Neural crest cell (in vitro differentiated cells): ENCODE results near the gene SMIM13. TPM values are rescaled to one million over a fixed set of nuclear protein-coding genes. Genes with fewer than 3 reads are reported as not detected.
A peak's percentile ranks its signal among the peaks of the same experiment; 100 is the strongest.

Source experiments
- DNase-seq: peaks from one replicate; pipeline ENCODE4 v3.0.0; 2021; ENCODE audit warnings: low read depth, mixed read lengths, low spot score
- H3K27ac Mint-ChIP-seq: one replicate; pipeline ENCODE4 v1.8.0; 2021; ENCODE audit warnings: mild to moderate bottlenecking, mixed read lengths; ENCODE audit not compliant: unreplicated experiment
- H3K27me3 Mint-ChIP-seq: 2 replicates; pipeline ENCODE4 v1.8.0; 2021; ENCODE audit warnings: low read depth, mild to moderate bottlenecking, mixed read lengths
- H3K36me3 Mint-ChIP-seq: 2 replicates; pipeline ENCODE4 v1.8.0; 2021; ENCODE audit warnings: low read depth, mild to moderate bottlenecking, mixed read lengths
- H3K4me1 Mint-ChIP-seq: 2 replicates; pipeline ENCODE4 v1.8.0; 2021; ENCODE audit warnings: mixed read lengths
- H3K4me3 Mint-ChIP-seq: one replicate; pipeline ENCODE4 v1.8.0; 2021; ENCODE audit warnings: mild to moderate bottlenecking, mixed read lengths
- H3K9me3 Mint-ChIP-seq: 2 replicates; pipeline ENCODE4 v1.8.0; 2021; ENCODE audit warnings: mixed read lengths
- total RNA-seq: library from RNA; stranded (reverse); gene quantifications from 2 replicates; pipeline ENCODE4 v1.2.1, GENCODE V29; 2021
- TF ChIP-seq, protein P1 (sequence below): fragments of 200-600 bp; sonication (generic); conservative IDR thresholded peaks from 2 replicates; pipeline ENCODE4 v1.5.0; 2021; ENCODE audit warnings: antibody characterized with exemption, mild to moderate bottlenecking

The SMIM13 gene
- total RNA-seq, 1 donor from 2014 or later, result 12.3 TPM

GRCh38 chr6:11120271-11121005 lies 26.8 kb downstream of the SMIM13 start:
- H3K4me3 Mint-ChIP-seq, result no peak overlapping the region
- no peaks in the 10 kb centered on the region for H3K36me3 Mint-ChIP-seq
- DNase-seq, result no peak
- H3K27me3 Mint-ChIP-seq, result no peaks in the 10 kb centered on the region
- H3K4me1 Mint-ChIP-seq, result peaks cover 36% of the 10 kb centered on the region
- TF ChIP-seq, protein P1, sequence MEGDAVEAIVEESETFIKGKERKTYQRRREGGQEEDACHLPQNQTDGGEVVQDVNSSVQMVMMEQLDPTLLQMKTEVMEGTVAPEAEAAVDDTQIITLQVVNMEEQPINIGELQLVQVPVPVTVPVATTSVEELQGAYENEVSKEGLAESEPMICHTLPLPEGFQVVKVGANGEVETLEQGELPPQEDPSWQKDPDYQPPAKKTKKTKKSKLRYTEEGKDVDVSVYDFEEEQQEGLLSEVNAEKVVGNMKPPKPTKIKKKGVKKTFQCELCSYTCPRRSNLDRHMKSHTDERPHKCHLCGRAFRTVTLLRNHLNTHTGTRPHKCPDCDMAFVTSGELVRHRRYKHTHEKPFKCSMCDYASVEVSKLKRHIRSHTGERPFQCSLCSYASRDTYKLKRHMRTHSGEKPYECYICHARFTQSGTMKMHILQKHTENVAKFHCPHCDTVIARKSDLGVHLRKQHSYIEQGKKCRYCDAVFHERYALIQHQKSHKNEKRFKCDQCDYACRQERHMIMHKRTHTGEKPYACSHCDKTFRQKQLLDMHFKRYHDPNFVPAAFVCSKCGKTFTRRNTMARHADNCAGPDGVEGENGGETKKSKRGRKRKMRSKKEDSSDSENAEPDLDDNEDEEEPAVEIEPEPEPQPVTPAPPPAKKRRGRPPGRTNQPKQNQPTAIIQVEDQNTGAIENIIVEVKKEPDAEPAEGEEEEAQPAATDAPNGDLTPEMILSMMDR, result no peak
- no peaks in the 10 kb centered on the region for H3K9me3 Mint-ChIP-seq
- H3K27ac Mint-ChIP-seq, result no peak overlapping the region

GRCh38 chr6:11121851-11122250 lies 28.2 kb downstream of the SMIM13 start:
- Mint-ChIP-seq H3K27ac (peak overlapping the region; percentile 1), H3K4me3 (no peak overlapping the region), H3K4me1 (peaks cover 32% of the 10 kb centered on the region)

DNA sequence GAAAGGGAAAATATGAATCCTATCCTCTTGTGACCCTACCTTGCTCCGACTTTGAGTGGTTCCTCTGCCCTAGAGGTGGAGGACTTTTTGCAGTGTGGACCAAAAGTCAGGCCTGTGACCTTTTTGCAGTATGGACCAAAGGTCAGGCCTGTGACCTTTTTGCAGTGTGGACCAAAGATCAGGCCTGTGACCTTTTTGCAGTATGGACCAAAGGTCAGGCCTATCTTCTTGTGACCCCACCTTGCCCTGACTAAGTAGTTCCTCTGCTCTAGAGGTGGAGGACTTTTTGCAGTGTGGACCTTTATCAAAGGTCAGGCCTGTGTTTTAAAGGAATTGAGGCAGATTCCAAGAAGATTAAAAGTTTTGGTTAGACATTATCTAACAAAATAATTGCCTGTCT lies 28.7 kb downstream of the SMIM13 start:
- Mint-ChIP-seq H3K4me3 (no peak overlapping the region), H3K36me3 (peaks cover 12% of the 10 kb centered on the region), H3K27me3 (no peaks in the 10 kb centered on the region), H3K27ac (no peak overlapping the region), H3K9me3 (peaks cover 6% of the 10 kb centered on the region), H3K4me1 (peaks cover 32% of the 10 kb centered on the region)
- no peak for DNase-seq
- TF ChIP-seq, protein P1, result no peak

More at GRCh38 chr6:11121851-11122250, 28.2 kb downstream of the SMIM13 start:
- peaks cover 9% of the 10 kb centered on the region for H3K36me3 Mint-ChIP-seq
- peaks cover 6% of the 10 kb centered on the region for H3K9me3 Mint-ChIP-seq
- no peak for DNase-seq
- no peaks in the 10 kb centered on the region for H3K27me3 Mint-ChIP-seq
- TF ChIP-seq, protein P1, result no peak

DNA sequence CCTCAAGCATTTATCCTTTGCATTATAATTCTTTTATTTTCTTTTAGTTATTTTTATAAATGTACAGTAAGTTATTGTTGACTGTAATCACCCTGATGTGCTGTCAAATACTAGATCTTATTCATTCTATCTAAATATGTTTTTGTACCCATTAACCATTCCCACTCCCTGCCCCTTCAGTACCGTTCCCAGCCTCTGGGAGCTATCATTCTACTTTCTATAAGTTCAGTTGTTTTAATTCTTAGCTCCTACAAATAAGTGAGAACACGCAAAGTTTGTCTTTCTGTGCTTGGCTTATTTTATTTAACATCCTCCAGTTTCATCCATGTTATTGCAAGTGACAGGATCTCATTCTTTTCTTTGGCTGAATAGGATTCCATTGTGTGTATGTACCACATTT lies 30.3 kb downstream of the SMIM13 start:
- H3K36me3 Mint-ChIP-seq, result peaks cover 13% of the 10 kb centered on the region
- DNase-seq, result no peak
- H3K27ac Mint-ChIP-seq, result no peak overlapping the region
- H3K4me3 Mint-ChIP-seq, result no peak overlapping the region
- TF ChIP-seq, protein P1, result peak; percentile 55
- H3K9me3 Mint-ChIP-seq, result peaks cover 6% of the 10 kb centered on the region
- H3K4me1 Mint-ChIP-seq, result peaks cover 32% of the 10 kb centered on the region
- H3K27me3 Mint-ChIP-seq, result no peaks in the 10 kb centered on the region

DNA sequence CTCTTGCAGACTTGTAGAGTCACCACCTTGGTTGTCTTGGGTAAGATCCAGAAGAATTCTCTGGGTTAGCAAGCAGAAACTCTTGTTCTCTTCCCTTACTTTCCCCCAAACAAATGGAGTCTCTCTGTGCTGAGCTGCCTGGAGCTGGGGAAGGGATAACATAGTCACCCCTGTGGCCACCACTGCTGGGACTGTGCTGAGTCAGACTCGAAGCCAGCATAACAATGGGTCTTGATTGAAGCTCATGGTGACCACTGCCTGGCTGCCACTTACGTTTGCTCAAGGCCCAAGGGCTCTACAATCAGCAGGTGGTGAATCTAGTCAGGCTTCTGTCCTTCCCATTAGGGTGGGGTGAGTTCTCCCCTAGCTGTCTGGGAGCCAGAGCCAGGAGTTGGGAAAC lies 33.2 kb downstream of the SMIM13 start:
- Mint-ChIP-seq H3K36me3 (peaks cover 13% of the 10 kb centered on the region), H3K4me1 (peaks cover 25% of the 10 kb centered on the region), H3K27ac (no peak overlapping the region), H3K9me3 (peaks cover 6% of the 10 kb centered on the region), H3K27me3 (no peaks in the 10 kb centered on the region), H3K4me3 (no peak overlapping the region)
- TF ChIP-seq, protein P1, result no peak
- no peak for DNase-seq
